Testis (tissue), 2 donors: ENCODE data around the gene RPP30.

ENCODE experiments used
- CTCF ChIP-seq, 3 experiments: fragments of 450-650 bp in 2 of 3; fragments of 200-600 bp in 1 of 3; sonication (generic) in 1 of 3; IDR thresholded peaks; one replicate each; pipeline ENCODE4 v1.5.1; 2016 to 2019; ENCODE audit warnings: antibody characterized with exemption in 3 of 3, mild to moderate bottlenecking in 2 of 3, moderate library complexity in 1 of 3
- POLR2A ChIP-seq: fragments of 450-650 bp; IDR thresholded peaks from one replicate; pipeline ENCODE4 v1.6.1; 2017; ENCODE audit warnings: antibody characterized with exemption, mild to moderate bottlenecking, moderate library complexity

- no peak for TF ChIP-seq CTCF (IDR thresholded peaks at IDR 0.05)
- no peak for TF ChIP-seq POLR2A
Measured at GRCh38 chr10:90945491-90946070, 73.8 kb downstream of the RPP30 start.
